HepG2 (cell line): Measurements from ENCODE around the gene TMEM44. TPM values are rescaled to one million over a fixed set of nuclear protein-coding genes. Genes with fewer than 3 reads are reported as not detected.

Experiments
- CENPT ChIP-seq: sonication (generic); formaldehyde crosslinking; IDR thresholded peaks from 2 replicates; pipeline ENCODE4 v1.8.0; 2022; ENCODE audit warnings: low read depth, mild to moderate bottlenecking, moderate library complexity, missing genetic modification reagents
- DPF2 ChIP-seq: sonication (generic); formaldehyde crosslinking; IDR thresholded peaks from 2 replicates; pipeline ENCODE4 v1.4.0; 2020; ENCODE audit warnings: mild to moderate bottlenecking, low read depth, missing genetic modification reagents, borderline replicate concordance
- EP300 ChIP-seq, 3 experiments: sonication (generic) in 1 of 3; formaldehyde crosslinking in 1 of 3; IDR thresholded peaks; 2 replicates each; pipeline versions ENCODE4 v1.5.1 to v1.6.1; 2011 to 2020; ENCODE audit warnings: low read depth in 2 of 3, low read length in 2 of 3, borderline replicate concordance in 1 of 3, improper control_type of control experiment in 1 of 3, mild to moderate bottlenecking in 1 of 3, missing genetic modification reagents in 1 of 3, moderate library complexity in 1 of 3
- FOXC1 ChIP-seq: sonication (generic); formaldehyde crosslinking; IDR thresholded peaks from 2 replicates; pipeline ENCODE4 v1.8.0; 2022; ENCODE audit warnings: mild to moderate bottlenecking, missing genetic modification reagents, borderline replicate concordance
- FOXK1 ChIP-seq: sonication (generic); formaldehyde crosslinking; IDR thresholded peaks from 2 replicates; pipeline ENCODE4 v1.4.0; 2020; ENCODE audit warnings: low read depth, missing genetic modification reagents, borderline replicate concordance
- GZF1 ChIP-seq: sonication (generic); formaldehyde crosslinking; IDR thresholded peaks from 2 replicates; pipeline ENCODE4 v1.5.1; 2020; ENCODE audit warnings: mild to moderate bottlenecking, missing genetic modification reagents
- HDAC2 ChIP-seq: sonication (generic); formaldehyde crosslinking; IDR thresholded peaks from 2 replicates; pipeline ENCODE4 v1.4.0; 2020; ENCODE audit warnings: missing genetic modification reagents
- HIVEP1 ChIP-seq: sonication (generic); formaldehyde crosslinking; IDR thresholded peaks from 2 replicates; pipeline ENCODE4 v1.4.0; 2020; ENCODE audit warnings: mild to moderate bottlenecking, missing genetic modification reagents
- KLF11 ChIP-seq: IDR thresholded peaks from 2 replicates; pipeline ENCODE4 v1.6.1; 2016; ENCODE audit warnings: missing compliant biosample characterization
- NKX3-1 ChIP-seq: sonication (generic); formaldehyde crosslinking; IDR thresholded peaks from 2 replicates; pipeline ENCODE4 v1.5.0; 2020; ENCODE audit warnings: missing genetic modification reagents
- NR2F6 ChIP-seq, 2 experiments: IDR thresholded peaks; 2 replicates each; pipeline ENCODE4 v1.6.1; 2016; ENCODE audit warnings: antibody characterized with exemption in 1 of 2, mild to moderate bottlenecking in 1 of 2
- PHF8 ChIP-seq: sonication (generic); formaldehyde crosslinking; IDR thresholded peaks from 2 replicates; pipeline ENCODE4 v1.5.0; 2020; ENCODE audit warnings: missing genetic modification reagents
- POLR2AphosphoS5 ChIP-seq: IDR thresholded peaks from 2 replicates; pipeline ENCODE4 v1.6.1; 2012; ENCODE audit warnings: low read depth, low read length
- SAP130 ChIP-seq: IDR thresholded peaks from 2 replicates; pipeline ENCODE4 v1.6.1; 2016; ENCODE audit warnings: low read depth
- STAT5B ChIP-seq: sonication (generic); formaldehyde crosslinking; IDR thresholded peaks from 2 replicates; pipeline ENCODE4 v1.4.0; 2020; ENCODE audit warnings: missing genetic modification reagents
- TBL1XR1 ChIP-seq: fragments of 150-350 bp; IDR thresholded peaks from 2 replicates; pipeline ENCODE4 v1.6.1; 2014; ENCODE audit warnings: borderline replicate concordance, low read length; ENCODE audit not compliant: partially characterized antibody
- TMF1 ChIP-seq: sonication (generic); formaldehyde crosslinking; IDR thresholded peaks from 2 replicates; pipeline ENCODE4 v1.8.1; 2022; ENCODE audit warnings: low read depth, missing genetic modification reagents
- ZC3H4 ChIP-seq: sonication (generic); formaldehyde crosslinking; IDR thresholded peaks from 2 replicates; pipeline ENCODE4 v1.4.0; 2020; ENCODE audit warnings: missing genetic modification reagents, borderline replicate concordance
- ZFAT ChIP-seq: sonication (generic); formaldehyde crosslinking; conservative IDR thresholded peaks from 2 replicates; pipeline ENCODE4 v1.8.1; 2023; ENCODE audit warnings: missing genetic modification reagents, inconsistent platforms
- ZFY ChIP-seq: sonication (generic); formaldehyde crosslinking; IDR thresholded peaks from 2 replicates; pipeline ENCODE4 v1.4.0; 2020; ENCODE audit warnings: missing genetic modification reagents
- ZMYM3 ChIP-seq: sonication (generic); formaldehyde crosslinking; IDR thresholded peaks from 2 replicates; pipeline ENCODE4 v1.5.1; 2020; ENCODE audit warnings: mild to moderate bottlenecking, missing genetic modification reagents
- ZNF282 ChIP-seq: fragments of 450-650 bp; IDR thresholded peaks from 2 replicates; pipeline ENCODE4 v1.6.1; 2018; ENCODE audit not compliant: partially characterized antibody
- ZNF660 ChIP-seq: sonication (generic); formaldehyde crosslinking; IDR thresholded peaks from 2 replicates; pipeline ENCODE4 v1.5.1; 2020; ENCODE audit warnings: mild to moderate bottlenecking, low read depth, missing genetic modification reagents, borderline replicate concordance
- ZNF816 ChIP-seq: sonication (generic); formaldehyde crosslinking; IDR thresholded peaks from 2 replicates; pipeline ENCODE4 v1.8.0; 2022; ENCODE audit warnings: missing genetic modification reagents, mild to moderate bottlenecking, borderline replicate concordance
- ZSCAN25 ChIP-seq: sonication (generic); formaldehyde crosslinking; IDR thresholded peaks from 2 replicates; pipeline ENCODE4 v1.8.0; 2022; ENCODE audit warnings: mild to moderate bottlenecking, missing genetic modification reagents
- polyA plus RNA-seq, 8 experiments: library from polyadenylated mRNA; depleted of rRNA in 3 of 8; stranded (reverse) in 7 of 8; unstranded in 1 of 8; fragments of >200 nt; fragmentation: Illumina TruSeq in 4 of 8; extraction: Trizol in 4 of 8; gene quantifications; 2 replicates each; pipeline versions ENCODE4 v1.2.1 to v1.2.3, GENCODE V29; 2011 to 2016; ENCODE audit warnings: low read depth in 4 of 8, missing spikeins in 1 of 8, mixed read lengths in 1 of 8; ENCODE audit not compliant: insufficient read depth in 1 of 8
- total RNA-seq, 5 experiments: library from RNA; depleted of rRNA; stranded (reverse); fragments of >200 nt; fragmentation: Illumina TruSeq; extraction: Trizol; gene quantifications; 2 replicates each; pipeline ENCODE4 v1.2.3, GENCODE V29; 2016; ENCODE audit warnings: low read depth in 1 of 5
- TF ChIP-seq, protein P1 (sequence below): sonication (generic); formaldehyde crosslinking; IDR thresholded peaks from 2 replicates; pipeline ENCODE4 v1.5.0; 2020; ENCODE audit warnings: mild to moderate bottlenecking, missing genetic modification reagents
- TF ChIP-seq, protein P2 (sequence below): IDR thresholded peaks from 2 replicates; pipeline ENCODE4 v1.6.1; 2016; ENCODE audit warnings: missing compliant biosample characterization, missing genetic modification reagents, borderline replicate concordance

The TMEM44 gene
- total and polyA plus RNA-seq, 2 of the 13 experiments (the other 11 are each of a cell fraction or from before 2014, with no cell fraction given): 7.3 to 13.8 TPM

DNA sequence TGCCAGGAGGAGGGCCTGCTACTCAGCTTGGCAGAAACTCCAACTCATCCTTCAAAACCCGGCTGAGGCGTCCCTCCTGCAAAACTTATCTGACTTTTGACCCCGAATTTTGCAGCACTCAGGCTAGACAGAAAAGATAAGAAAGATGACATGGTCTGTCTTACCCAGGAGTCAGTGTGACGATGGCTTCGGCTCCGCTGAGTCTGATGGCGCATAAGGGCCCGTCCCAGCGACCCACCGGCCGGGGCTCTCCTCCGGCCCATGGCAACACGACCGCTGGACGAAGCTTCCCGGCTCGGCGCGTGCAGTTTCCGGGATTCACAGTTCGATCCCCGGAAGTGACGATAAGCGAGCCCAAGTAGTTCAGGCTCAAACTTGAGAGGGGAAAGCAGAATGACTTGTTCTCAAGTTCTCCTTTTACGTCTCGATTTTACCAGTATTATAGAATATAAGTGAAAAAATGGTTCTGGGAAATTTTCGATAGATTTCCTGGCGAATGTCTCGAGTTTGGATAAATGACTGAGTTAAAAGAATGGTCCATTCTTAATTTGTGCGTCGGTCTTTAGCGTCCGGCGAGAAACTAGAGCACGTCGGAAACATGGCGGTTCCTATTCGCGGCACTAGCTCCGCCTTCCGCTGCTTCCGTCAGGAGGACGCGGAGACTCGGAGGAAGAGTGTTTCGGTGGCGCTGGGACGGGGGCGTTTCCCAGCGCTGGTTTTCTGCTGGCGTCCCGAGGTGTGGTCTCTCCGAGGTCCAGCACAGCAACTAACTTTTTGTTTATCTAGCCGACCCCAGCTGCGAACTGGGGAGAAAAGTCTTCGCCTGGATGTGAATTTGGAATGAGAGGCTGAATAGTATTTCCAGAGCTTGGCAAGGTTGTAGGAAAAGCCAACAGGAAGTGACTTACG, 38.9 kb upstream of the TMEM44 start, which contains the start of gene LSG1 (continued):
- peak; percentile 97 for TF ChIP-seq SAP130
- TF ChIP-seq ZFAT (CRISPR knock-in tag): no peak
- TF ChIP-seq HDAC2: peak; percentile 73
- no peak for TF ChIP-seq NKX3-1 (CRISPR knock-in tag)
- no peak for TF ChIP-seq CENPT
- TF ChIP-seq STAT5B (CRISPR knock-in tag): 0 out of 2 replicates have a peak, but pooled peaks have one; percentile 14
- peak; percentile 45; the same call in 1 of the 2 replicates for TF ChIP-seq FOXC1 (CRISPR knock-in tag)
- peak; percentile 80 for TF ChIP-seq PHF8 (CRISPR knock-in tag)
- no peak for TF ChIP-seq ZNF282
- TF ChIP-seq NR2F6 (IDR thresholded peaks at IDR 0.05): peak; percentile 46
- TF ChIP-seq NR2F6 (CRISPR knock-in tag; IDR thresholded peaks at IDR 0.05): no peak
- TF ChIP-seq, protein P1, sequence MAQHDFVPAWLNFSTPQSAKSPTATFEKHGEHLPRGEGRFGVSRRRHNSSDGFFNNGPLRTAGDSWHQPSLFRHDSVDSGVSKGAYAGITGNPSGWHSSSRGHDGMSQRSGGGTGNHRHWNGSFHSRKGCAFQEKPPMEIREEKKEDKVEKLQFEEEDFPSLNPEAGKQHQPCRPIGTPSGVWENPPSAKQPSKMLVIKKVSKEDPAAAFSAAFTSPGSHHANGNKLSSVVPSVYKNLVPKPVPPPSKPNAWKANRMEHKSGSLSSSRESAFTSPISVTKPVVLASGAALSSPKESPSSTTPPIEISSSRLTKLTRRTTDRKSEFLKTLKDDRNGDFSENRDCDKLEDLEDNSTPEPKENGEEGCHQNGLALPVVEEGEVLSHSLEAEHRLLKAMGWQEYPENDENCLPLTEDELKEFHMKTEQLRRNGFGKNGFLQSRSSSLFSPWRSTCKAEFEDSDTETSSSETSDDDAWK (CRISPR knock-in tag): no peak
- TF ChIP-seq ZNF660 (CRISPR knock-in tag): no peak
- TF ChIP-seq ZSCAN25 (CRISPR knock-in tag): peak; percentile 23; the same call in 1 of the 2 replicates
- TF ChIP-seq ZMYM3 (CRISPR knock-in tag): peak; percentile 65; the same call in 1 of the 2 replicates
- peak; percentile 42 for TF ChIP-seq TBL1XR1
- TF ChIP-seq KLF11 (CRISPR knock-in tag): no peak
- TF ChIP-seq ZFY (CRISPR knock-in tag): peak; percentile 66
- no peak; a peak in 1 of 4 replicates for TF ChIP-seq EP300 (IDR thresholded peaks at IDR 0.05; ENCODE audit: low read depth in 2 of 2, low read length in 2 of 2)
- TF ChIP-seq EP300 (CRISPR knock-in tag; IDR thresholded peaks at IDR 0.05; ENCODE audit: borderline replicate concordance): peak; percentile 9; the same call in 1 of the 2 replicates
- TF ChIP-seq GZF1: no peak
- TF ChIP-seq, protein P2, sequence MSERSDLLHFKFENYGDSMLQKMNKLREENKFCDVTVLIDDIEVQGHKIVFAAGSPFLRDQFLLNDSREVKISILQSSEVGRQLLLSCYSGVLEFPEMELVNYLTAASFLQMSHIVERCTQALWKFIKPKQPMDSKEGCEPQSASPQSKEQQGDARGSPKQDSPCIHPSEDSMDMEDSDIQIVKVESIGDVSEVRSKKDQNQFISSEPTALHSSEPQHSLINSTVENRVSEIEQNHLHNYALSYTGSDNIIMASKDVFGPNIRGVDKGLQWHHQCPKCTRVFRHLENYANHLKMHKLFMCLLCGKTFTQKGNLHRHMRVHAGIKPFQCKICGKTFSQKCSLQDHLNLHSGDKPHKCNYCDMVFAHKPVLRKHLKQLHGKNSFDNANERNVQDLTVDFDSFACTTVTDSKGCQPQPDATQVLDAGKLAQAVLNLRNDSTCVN (CRISPR knock-in tag): 0 out of 2 replicates have a peak, but pooled peaks have one; percentile 42
- peak; percentile 63 for TF ChIP-seq POLR2AphosphoS5
- TF ChIP-seq DPF2 (CRISPR knock-in tag): no peak
- TF ChIP-seq HIVEP1: peak; percentile 39; the same call in 1 of the 2 replicates
- no peak for TF ChIP-seq TMF1
- TF ChIP-seq ZC3H4: no peak
- TF ChIP-seq ZNF816 (CRISPR knock-in tag): peak; percentile 92
- TF ChIP-seq FOXK1 (CRISPR knock-in tag): peak; percentile 92; the same call in 1 of the 2 replicates
